DND-41 (cell line): ENCODE results near the gene BRSK2.

Experiments
- EZH2 ChIP-seq: IDR thresholded peaks from 3 replicates; pipeline ENCODE4 v1.6.1; 2012; ENCODE audit warnings: borderline replicate concordance, low read depth, mild to moderate bottlenecking, moderate library complexity, low read length, inconsistent platforms; ENCODE audit not compliant: severe bottlenecking
- TF ChIP-seq, protein P1 (sequence below): IDR thresholded peaks from 2 replicates; pipeline ENCODE4 v1.5.1; 2012; ENCODE audit warnings: borderline replicate concordance, low read length, moderate library complexity, mild to moderate bottlenecking; ENCODE audit not compliant: poor library complexity, severe bottlenecking; ENCODE audit errors: extremely low read depth

- TF ChIP-seq, protein P1, sequence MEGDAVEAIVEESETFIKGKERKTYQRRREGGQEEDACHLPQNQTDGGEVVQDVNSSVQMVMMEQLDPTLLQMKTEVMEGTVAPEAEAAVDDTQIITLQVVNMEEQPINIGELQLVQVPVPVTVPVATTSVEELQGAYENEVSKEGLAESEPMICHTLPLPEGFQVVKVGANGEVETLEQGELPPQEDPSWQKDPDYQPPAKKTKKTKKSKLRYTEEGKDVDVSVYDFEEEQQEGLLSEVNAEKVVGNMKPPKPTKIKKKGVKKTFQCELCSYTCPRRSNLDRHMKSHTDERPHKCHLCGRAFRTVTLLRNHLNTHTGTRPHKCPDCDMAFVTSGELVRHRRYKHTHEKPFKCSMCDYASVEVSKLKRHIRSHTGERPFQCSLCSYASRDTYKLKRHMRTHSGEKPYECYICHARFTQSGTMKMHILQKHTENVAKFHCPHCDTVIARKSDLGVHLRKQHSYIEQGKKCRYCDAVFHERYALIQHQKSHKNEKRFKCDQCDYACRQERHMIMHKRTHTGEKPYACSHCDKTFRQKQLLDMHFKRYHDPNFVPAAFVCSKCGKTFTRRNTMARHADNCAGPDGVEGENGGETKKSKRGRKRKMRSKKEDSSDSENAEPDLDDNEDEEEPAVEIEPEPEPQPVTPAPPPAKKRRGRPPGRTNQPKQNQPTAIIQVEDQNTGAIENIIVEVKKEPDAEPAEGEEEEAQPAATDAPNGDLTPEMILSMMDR = no peak
- no peak for TF ChIP-seq EZH2
Observed at GRCh38 chr11:1501421-1502167, 111.9 kb downstream of the BRSK2 start.
